ENCODE measurements around the gene ADAMTS3.

Gene ADAMTS3

DNA sequence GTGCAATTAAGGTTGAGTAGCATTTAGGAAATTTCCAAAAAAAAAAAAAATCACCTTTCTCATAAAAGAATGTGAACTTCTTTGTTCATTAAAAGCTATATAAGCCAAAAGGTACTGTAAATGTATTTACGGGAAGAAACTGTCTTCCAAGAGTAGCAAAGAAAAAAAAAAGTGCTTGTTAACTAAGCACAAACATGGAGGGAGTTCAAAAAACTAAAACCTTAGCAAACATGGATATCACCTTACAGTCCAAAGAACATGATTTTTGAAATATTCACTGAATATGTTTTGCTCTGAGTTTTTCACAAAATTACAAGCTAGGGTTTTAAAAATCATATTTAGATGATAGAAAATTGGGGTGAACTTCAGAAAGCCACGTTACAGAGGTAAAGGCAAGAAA, 217.5 kb downstream of the ADAMTS3 start:
- no peak for DNase-seq (ENCODE audit: low read depth in 2 of 2)

DNA sequence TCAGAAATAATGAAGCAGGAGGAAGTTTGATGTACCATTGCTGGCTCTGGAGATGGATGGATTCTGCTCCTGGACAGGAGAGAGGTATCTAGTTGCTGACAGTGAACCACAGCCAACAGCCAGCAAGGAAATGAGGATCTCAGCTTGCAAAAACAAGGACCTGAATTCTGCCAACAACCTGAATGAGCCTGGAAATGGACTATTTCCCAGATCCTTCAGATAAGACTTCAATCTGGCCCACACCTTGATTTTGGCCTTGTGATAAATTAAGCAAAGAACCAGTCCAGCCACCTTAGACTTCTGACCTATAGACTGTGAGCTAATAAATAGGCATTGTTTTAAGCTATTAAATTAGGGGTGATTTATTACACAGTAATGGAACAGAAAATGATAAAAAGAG, 220.3 kb downstream of the ADAMTS3 start:
- DNase-seq (ENCODE audit: low read depth in 2 of 2): no peak

DNA sequence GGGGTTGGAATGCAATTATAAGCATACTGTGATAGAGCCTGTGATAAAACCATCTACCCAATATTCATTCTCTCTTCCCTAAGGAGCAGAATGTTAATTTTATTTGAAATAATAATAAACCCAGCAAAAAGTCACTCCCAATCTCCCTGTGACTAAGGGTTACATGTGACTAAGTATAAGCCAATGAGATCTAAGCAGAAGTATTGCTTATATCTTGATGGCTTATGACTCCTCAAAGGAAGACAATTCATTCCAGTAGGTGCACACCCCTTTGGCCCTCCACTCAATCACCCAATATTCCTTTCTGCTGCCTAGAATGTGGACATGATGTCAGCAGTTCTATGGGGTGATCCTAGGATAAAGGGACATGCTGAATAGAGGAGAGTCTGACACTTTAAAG, 224.6 kb downstream of the ADAMTS3 start:
- no peak for DNase-seq (ENCODE audit: low read depth in 2 of 2)

DNA sequence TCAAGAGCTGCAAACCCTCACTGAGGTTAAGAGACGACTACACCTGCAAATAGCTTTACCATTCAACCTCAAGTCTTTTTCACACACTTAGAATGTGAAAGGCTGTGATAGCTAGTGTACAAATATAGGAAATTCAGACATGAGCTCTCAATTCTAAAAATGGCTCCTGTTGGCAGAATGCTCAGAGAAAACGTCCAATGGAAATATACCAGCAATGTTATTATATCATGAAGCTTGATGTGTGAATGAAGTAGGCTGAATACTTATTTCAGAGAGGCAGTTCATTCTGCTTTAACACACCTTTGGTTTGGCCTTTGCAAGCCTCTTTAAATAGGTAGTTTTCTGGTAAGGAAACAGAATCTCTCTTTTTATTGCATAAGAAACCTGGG, 227.6 kb downstream of the ADAMTS3 start:
- DNase-seq (ENCODE audit: low read depth in 2 of 2): no peak

DNA sequence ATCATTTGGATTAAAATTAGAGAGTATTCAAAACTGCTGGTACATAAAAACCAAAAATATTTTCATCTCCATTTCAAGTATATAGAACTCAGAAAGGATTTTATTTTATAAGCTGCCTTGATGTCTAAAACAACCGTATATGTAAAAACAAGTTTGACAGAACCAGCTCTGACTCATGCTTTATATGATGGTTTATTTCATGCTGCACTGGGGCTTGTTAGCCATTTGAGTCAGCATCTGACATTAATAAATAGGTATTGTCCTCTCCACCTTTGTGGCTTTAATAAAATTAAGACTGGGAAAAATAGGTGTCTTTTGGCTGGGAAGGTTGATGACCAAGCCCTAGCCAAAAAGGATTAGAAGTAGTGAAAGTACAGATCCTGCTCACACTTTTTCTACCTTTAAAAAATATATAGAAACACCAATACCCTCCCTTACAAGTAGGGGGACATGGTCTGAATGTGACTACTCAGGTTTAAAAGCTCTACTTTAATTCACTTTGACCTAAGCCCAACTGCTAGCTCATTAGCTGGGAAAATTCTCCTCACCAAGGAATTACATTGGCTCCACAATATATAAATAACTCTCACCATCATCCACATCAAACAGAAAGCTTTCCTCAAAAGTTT, 228.1 kb downstream of the ADAMTS3 start:
- no peak for DNase-seq (ENCODE audit: low read depth in 2 of 2)

DNA sequence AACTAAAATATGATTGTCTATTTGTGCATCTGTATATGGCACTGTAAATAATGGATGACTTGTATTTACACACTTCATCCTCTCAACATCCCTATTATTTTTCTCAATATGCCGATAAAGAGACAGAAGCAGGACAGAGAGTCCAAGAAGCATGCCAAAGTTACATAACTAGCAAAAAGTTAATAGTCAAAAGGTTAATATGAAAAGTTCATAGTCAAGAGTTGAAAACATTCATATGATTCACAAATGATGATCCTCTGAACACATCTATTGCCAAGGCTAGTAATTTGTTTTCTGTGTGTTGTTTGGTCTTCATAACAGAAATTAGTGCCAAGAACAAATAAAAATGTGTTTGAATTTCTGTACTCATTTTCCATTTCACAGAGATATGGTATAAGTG, 231.0 kb downstream of the ADAMTS3 start:
- DNase-seq (ENCODE audit: low read depth in 2 of 2): no peak

DNA sequence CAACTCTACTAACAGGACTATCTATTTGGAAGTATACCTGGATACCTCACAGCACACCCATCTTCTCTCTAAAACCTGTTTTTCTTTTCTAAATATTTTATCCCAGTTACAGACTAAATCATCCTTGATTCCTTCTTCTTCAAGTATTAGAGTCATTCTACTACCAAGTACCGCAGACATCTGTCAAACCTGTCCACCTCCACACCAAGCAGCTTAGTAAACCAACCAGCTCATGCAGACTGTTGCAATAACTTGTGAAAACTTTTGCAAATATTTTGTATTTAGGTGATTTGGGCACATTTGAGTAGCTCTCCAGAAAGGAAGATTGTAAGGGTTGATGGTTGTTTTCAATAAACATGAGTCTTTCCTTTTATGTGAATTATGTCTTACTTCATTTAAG, 238.6 kb downstream of the ADAMTS3 start:
- DNase-seq (ENCODE audit: low read depth in 2 of 2): no peak

DNA sequence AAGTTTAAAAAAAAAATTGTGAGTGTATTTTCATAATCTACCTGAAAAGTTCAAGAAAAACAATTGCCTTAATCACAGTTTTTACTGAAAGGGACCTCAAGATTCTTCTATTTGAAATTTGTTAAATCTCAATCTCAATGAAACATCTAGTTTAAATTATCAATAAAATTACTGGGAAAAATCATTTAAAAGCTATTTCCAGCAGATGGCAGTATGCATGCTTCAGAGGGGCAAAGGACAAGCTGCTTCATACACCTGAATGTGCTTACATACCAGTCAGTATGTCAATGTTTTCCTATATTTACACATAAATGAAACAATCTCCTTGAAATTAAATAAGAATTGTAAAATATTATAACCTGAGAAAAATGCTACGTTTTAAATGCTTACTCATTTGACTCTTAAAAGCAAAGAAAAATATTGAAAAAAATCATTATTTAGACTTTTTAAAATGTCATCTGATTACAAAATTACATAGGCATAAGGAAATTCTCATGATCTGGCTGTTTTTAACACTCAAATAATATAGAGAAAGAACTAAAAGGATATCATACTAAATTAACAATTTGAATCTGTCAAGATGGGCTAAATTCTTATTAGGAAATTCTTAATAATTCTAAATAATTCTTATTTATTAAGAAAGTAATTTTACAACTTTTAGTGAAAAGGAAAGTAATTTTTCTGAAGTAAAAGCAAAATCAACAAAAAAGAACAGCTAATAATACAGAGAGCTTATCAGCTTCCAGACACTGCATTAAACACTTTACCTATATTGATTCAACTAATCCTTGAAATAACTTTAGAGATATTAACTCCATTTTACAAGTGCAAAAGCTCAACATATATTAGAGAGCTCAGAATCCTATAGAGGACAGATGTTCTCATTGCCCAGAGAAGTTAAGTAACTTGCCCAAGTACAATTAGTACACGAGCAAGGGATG, 242.1 kb downstream of the ADAMTS3 start:
- no peak for DNase-seq (ENCODE audit: low read depth in 2 of 2)

DNA sequence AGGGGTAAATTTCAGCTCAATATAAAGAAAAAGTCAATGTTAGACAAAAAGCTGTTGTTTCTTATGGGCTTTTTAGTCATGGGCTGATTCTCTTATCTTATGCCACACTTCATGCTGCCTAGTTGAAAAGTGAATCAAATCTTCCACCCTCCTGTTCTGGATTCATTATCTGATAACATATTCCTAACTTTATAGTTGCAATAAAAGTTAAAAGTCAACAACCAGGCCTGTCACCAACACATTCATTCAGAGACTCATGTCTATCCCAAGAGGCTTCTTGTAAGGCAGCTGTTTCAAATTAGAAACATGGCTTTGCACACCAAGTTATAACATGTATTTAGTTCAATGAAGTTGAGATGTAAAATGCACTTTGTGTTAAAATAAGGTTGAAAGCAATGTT, 243.8 kb downstream of the ADAMTS3 start:
- DNase-seq (ENCODE audit: low read depth in 2 of 2): no peak

DNA sequence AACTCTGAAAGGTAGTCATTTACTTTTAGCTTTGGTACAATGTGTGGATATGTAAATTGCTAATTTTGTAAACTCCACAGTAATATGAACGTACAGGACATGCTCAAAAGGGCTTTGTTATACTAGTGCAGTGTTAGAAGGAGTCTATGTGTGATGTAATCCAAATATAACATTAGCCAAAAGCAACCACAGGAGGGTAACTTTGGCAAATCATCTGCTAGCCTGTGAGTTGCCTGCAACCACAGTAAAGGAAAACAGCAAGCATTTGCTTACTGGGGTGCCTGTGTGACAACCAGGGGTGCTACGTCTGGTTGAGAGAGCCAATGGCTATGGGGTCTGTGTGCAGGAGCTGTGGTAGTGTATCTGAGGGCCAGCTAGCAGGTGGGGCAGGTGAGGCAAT, 245.8 kb downstream of the ADAMTS3 start:
- DNase-seq (ENCODE audit: low read depth in 2 of 2): no peak

DNA sequence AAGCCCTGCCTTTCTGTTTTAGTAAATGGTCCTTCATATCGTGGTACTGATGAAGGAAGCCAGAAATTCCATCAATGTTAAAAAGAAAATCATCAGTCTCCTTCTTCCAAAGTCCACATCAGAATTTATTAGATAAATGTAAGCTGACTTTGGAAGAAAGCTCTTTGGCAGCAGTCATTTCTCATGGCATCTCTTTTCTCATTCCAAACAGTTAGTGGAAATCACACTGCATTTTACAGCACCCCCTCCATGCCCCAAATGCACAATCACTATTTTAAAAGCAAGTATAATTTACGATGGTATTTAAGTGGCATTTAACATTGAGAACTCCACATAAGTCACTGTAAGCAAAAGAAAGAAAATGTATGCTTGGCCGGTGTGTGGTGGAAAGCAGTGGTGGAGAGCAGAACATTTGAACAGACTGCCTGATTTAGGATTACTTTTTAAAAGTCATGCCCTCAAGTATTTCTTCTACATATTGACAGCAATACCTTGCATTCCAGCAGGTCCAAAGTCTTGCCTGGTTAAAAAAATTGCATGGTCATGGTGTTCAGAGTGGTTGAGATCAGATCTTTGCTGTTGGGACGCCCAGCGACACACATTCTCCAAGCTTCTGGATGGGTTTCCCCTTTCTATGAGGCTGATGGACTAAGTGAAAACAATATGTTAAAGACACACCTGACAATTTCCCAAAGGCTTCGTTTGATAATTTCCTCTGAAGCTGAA, 248.6 kb downstream of the ADAMTS3 start:
- no peak for DNase-seq (ENCODE audit: low read depth in 2 of 2)

DNA sequence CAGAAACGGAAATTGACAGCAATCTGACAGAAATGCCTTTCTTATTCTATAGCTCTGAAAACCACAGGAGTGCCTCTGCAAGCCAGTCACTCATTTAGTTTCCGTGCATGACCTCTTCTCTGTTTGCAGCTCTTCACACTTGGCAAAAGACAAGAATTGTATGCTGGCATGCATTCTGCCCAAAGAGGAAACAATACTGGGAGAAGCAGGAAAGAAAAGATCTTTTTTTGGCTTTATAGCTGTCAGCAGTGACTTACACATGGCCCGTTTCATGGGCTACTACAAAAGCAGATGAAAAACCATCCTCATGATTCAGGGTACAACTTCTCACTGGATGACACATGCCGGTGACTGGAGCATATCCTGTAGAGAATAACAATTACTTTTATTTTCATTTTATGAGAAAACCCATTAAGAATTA, 249.4 kb downstream of the ADAMTS3 start:
- DNase-seq (ENCODE audit: low read depth in 2 of 2): no peak

DNA sequence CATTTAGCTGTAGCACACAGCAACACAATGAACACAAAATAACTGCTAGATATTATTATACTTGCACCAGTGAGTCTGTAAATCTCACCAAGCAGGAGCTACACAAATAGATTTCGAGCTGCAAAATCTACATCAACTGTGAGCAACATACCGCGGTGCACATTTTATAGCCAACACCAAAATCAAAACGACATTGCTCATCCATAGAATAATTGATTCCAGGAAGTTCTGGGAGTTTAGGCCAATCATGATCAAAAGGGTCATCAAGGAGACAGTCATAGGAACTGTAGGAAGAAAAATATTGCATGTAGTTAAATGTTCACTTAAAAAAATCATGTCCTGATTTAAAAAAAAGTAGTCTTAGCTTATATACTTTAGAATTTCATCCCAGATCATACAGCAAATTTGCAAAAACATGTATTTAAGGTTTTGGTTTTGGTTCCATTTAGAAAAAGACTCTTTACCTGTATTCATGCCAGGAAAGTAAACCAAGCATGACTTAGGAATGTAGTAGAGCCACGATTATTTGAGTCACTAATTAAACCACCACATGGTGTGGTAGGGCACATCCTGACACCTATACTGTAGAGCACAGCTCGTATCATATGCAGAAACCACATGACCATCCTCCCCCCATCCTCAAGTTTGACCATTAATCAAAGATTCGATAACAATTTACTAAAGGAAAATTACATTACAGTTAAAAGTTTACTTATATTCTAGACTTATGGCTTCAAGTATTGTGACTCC, 250.4 kb downstream of the ADAMTS3 start:
- no peak for DNase-seq (ENCODE audit: low read depth in 2 of 2)

DNA sequence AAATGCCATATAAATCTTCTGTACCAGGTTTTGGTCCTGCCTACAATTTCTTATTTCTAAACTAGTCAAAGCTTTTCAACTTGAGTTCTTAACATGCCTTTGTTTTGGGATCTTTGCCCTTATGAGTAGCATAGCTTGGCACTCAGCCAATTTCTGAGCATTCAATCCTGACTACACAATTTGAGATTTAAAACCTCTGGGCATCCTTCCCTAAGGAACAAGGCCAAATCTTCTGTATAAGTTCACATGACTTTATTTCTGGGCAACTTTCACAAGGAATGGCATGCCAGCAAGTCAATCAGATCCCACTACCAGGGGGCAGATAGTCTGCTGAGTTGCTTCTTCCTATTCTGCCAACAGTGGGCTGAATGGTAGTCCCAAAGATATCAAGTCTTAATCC, 254.2 kb downstream of the ADAMTS3 start:
- no peak for DNase-seq (ENCODE audit: low read depth in 2 of 2)

DNA sequence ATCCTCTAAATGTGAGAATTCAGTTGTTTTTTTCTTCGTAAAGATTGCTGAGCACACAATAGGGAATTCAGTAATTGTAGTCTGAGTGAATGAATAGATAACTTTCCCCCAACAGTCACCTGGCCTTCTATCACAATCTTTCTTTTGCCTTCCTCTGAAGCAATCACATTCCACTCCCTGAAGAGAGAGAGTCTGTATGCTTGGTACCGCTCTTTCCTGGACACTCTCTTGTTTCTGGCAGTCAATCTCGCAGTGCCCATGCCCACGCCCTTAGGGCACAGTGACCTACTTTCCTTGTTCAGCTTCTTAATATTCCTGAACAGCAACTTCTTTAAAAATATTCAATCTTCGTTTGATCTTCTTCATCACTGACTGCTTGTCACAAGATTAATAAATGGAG, 255.9 kb downstream of the ADAMTS3 start:
- no peak for DNase-seq (ENCODE audit: low read depth in 2 of 2)

DNA sequence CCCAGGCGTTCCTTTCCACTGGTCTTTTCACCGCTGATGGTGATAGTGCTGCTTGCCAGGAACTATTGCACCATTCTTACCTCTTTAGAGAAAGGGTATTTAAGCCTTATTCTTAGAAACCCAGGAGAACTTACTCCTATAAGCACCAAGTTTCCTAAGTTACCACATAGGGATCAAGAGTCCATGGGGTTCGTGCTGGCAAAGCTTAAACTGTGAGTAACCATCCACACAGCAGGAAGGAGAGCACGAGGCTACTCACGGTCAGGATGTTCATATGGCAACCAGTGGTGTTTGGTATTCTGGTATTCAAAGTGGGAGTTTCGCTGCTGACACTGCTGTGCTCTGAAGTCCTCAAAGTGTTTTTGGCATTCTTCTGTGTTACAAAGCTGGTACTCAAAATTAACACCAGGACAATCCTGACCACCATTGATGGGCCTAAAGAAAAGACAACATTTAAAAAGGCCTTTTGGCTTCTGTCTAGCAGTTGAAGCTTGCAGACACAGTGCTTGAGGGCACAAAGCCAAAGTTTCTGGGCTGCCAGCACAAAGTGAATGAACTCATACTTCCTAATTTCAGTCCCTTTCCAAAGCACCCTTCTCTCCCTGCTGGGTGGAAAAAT, 256.9 kb downstream of the ADAMTS3 start:
- no peak for DNase-seq (ENCODE audit: low read depth in 2 of 2)

DNA sequence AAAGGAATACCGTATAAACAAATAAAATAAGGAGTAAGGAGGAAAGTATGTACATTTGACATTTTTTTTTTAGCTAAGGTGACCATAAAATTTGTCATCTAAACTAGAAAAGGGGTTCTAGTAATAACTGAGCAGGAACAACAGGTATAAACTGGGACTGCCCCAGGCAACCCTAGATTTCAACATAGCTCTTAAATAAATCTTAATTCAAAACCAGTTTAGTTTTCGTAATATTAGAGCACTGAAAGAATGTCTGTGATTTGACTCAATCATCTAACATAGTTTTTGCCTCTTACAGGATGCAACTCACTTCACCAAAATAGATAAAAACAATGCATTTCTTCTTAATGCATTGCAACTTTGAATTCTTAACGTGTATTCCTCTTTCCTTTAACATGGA, 257.7 kb downstream of the ADAMTS3 start:
- DNase-seq (ENCODE audit: low read depth in 2 of 2): no peak

DNA sequence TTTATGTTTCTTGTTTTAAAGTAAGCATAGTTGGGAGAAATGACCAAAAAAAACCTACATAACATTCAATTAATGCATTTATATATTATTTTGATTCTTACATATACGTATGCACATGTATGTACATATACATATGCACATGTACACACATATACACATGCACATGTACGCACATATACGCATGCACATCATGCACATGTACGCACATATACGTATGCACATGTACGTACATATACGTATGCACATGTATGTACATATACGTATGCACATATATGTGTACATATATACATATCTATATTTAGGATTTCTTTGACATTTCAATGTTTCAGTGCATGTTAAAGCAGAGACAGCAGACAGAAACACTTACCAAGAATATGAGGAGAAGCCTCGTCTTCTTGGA, 263.4 kb downstream of the ADAMTS3 start:
- DNase-seq (ENCODE audit: low read depth in 2 of 2): no peak

DNA sequence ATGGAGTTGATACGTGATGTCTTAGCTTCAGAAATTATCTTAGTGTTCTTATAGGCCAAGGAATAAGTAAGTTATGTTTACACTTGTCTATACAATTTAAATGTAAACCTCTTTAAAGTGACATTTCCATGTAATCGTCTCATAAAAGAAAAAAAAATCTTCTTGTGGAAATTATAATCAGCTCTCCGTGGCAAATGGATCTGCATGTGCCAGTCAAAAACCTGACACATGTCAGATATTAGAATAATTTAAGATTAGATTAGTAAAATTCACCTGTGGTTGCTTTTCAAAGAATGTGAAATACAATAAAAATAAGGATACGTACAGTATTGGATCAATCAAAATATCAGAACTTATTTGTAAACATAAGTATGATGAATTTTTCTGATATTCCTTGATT, 263.9 kb downstream of the ADAMTS3 start:
- no peak for DNase-seq (ENCODE audit: low read depth in 2 of 2)

DNA sequence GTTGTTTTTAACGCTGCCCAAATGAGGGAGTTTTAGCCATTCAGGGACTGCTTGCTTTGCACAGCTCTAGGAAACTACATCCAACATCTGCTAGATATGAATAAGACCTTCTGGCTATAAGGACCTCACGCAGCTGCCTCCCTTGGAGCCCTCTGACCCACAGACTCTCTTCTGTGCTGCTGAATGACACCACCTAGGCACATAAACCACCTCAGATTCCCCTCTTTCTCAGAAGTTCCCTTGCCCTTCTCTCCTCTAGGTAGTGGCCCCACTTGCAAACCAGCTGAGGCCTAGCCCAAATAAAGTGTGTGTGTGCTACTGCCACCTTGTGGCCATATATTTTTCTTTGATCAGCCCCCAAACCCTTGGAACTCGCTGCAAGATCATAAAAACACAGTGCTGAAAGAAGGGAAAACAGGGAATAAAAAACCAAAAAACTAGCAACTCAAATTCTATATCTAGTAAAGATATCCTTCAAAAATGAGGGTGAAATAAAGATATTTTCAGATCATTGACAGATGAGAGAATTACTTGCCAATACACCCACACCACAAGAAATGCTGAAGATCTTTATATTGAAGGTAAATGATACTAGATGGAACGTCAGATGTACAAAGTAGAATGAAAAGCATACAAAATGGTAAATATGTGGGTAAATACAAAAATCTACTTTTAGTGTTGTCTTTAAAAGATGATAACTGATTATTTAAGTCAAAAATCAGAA, 265.9 kb downstream of the ADAMTS3 start:
- peak; percentile 3 to 13 for DNase-seq (ENCODE audit: low read depth in 2 of 2)

DNA sequence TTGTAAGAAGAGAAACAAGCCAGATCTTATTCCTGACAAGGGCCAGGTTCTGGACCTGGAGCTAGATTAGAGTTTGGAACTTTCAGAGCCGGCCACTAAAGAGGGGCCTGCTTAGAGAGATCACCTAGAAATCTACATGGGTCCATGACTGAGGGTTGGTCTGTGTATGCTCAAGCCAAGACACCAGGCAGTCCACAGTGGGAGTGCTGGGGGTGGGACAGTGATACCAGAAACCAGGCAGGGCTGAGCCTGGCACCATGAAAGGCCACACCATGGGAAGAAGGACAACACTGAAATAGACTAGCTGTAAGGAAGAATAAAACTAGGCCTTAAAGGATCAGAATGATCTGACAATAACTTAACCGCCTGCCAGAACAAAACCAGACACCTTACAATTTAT, 267.3 kb downstream of the ADAMTS3 start:
- DNase-seq (ENCODE audit: low read depth in 2 of 2): no peak
